WI38 (cell line): ENCODE results near the gene NWD2.
A peak's percentile ranks its signal among the peaks of the same experiment; 100 is the strongest.
"Not testable (repeated sequence)": the region's sequence is repeated elsewhere in the genome, so short reads cannot be mapped to it uniquely, and the experiment has no call there.

ENCODE experiments used
- H3K4me3 ChIP-seq: 2 replicates; pipeline ENCODE4 v1.5.1; 2011; ENCODE audit warnings: low read depth, mild to moderate bottlenecking, control low read depth, low read length
- CTCF ChIP-seq: IDR thresholded peaks from 2 replicates; pipeline ENCODE4 v1.5.1; 2012; ENCODE audit warnings: low read depth, mild to moderate bottlenecking, control low read depth, low read length

The NWD2 gene

GRCh38 chr4:37389967-37390580, 145.5 kb downstream of the NWD2 start:
- H3K4me3 ChIP-seq, result no peak overlapping the region
- peak; percentile 49; the same call in 1 of the 2 replicates for TF ChIP-seq CTCF

- TF ChIP-seq CTCF, result no peak
- no peak overlapping the region for H3K4me3 ChIP-seq
Observed at GRCh38 chr4:37392521-37393255, 148.1 kb downstream of the NWD2 start.

- no peak overlapping the region for H3K4me3 ChIP-seq
- no peak for TF ChIP-seq CTCF
Observed at GRCh38 chr4:37393321-37393720, 148.8 kb downstream of the NWD2 start.

- H3K4me3 ChIP-seq, result no peak overlapping the region
- TF ChIP-seq CTCF, result no peak
Observed at GRCh38 chr4:37393889-37394288, 149.3 kb downstream of the NWD2 start.

GRCh38 chr4:37397505-37397904, 153.0 kb downstream of the NWD2 start:
- TF ChIP-seq CTCF, result no peak
- H3K4me3 ChIP-seq, result no peak overlapping the region

- TF ChIP-seq CTCF, result no peak
- no peak overlapping the region for H3K4me3 ChIP-seq
Observed at GRCh38 chr4:37400241-37400881, 155.8 kb downstream of the NWD2 start.

GRCh38 chr4:37407938-37408826, 163.6 kb downstream of the NWD2 start:
- not testable (repeated sequence) for H3K4me3 ChIP-seq

- not testable (repeated sequence) for H3K4me3 ChIP-seq
Observed at GRCh38 chr4:37413612-37414011, 169.1 kb downstream of the NWD2 start.
